COLO829 (cell line): ENCODE measurements around the gene FERMT2.
A peak's percentile ranks its signal among the peaks of the same experiment; 100 is the strongest.

Source experiments
- DNase-seq: peaks from one replicate; pipeline ENCODE4 v3.0.0; 2012; ENCODE audit warnings: low spot score

Gene FERMT2

DNA sequence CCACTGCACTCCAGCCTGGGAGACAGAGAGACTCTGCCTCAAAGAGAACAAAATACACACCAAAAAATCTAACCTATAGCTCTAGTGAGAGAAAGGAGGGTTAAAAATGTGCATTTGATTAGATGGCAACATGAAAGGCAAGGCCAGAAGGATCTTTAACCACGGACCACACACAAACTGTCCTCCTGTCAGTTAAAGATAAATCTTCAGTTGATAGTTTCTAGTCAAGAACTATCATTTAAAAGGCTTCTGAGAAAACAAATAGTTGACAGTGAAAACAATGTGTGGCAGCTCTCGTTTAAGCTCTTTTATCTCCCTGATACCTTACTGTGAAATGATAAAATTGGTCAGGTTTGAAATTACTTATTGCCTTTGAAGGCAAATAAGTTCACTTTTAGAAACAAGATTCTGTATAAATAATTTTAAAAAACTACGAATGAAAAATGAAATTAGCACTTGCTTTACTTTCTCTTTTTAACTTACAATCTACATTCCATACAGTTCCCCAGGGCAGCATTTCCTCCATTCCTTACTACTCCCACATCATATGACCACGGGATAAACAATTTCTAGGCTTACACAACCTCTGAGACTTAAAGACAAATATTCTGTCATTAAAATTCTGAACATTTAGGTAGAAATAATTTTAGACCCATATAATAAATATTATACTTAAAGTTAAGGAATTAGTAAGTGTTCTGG is 88.1 kb downstream of the FERMT2 start:
- DNase-seq: peak; percentile 59

DNA sequence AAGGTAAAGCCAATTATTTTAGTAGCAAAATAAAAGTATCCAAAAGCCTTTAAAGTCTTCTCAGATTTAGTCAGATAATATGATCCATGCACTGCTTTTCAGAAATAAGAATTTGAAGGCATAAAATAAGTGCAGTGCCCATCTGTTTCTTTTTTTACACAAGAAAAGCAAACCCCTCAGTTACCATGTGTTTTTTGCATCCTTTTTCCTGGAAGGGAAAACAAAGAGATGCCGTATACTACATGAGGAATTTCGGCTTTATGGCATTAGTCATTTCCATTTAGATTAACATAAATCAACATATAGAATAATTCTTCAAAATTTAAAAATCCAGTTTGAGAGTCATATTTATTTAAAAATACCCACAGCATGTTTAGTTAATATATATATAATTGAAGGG is 89.4 kb downstream of the FERMT2 start:
- DNase-seq: no peak

DNA sequence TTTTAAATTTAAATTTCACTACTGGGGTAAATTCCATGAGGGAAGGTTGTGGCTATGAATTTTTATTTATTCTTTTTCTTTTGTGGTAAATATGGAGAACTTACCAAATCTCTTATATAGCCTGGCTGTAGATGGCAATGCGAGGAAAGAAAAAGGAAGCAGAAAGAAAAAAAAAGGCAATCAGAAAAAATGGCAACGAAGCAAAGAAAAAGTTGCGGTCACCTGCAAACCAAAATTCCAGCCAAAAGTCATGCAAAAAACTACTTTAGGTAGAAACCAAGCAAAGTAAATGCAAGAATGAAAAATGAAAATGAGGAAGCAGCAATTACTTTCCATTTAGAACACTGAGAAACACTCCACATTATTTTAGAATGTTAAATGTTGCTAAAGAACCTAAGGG is 89.9 kb downstream of the FERMT2 start:
- no peak for DNase-seq

DNA sequence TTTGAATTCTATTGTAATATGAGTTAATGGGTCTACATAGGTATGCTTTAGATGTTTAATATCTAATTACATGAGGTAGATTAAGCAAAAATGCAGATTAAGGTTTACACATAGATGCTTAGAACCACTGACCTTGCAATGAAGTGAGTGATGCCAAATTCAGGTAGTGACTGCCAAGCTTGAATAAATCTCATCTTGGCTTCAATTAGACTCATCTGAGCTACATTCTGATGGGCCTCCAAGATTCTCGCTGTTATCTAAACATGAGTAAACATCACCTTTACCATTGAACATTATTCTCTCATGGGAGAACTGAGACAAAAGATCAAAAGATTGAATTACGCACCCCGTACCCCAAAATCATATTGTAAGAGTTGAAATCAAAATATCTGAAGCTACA is 90.6 kb downstream of the FERMT2 start:
- no peak for DNase-seq

DNA sequence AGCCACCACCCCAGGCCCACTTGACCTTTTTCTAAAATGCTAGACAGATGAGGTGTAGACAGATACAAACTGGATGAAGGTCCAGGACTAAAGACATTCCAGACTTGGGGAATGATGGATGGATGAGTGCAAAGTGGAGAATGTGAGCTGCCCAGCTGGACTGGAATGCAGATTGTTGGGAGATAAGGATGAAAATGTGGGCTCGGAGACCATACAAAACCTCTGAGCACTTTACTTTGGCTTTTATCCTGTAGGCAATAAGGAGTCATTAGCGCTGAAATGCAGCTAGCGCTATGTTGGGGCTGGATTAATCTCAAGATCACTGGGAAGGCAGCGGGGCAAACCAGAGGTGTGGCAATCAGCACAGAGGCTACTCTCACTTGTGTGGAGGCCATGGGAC is 94.7 kb downstream of the FERMT2 start:
- DNase-seq: no peak

DNA sequence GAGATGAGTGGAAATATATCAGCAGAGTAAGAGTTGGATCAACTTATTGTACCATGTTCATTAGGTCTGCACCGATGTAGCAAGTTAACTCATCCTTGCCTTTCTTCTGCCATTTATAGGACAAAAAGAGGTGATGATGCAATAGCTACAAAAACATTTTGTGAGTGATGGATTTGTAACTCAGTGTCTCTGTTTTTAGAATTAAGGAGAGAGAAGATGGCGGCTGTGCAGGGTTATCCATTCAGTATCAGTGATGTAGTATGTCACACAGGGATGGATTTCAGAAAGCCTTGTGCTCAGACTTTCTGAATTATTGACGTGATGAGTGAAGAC is 97.4 kb downstream of the FERMT2 start:
- DNase-seq: no peak

DNA sequence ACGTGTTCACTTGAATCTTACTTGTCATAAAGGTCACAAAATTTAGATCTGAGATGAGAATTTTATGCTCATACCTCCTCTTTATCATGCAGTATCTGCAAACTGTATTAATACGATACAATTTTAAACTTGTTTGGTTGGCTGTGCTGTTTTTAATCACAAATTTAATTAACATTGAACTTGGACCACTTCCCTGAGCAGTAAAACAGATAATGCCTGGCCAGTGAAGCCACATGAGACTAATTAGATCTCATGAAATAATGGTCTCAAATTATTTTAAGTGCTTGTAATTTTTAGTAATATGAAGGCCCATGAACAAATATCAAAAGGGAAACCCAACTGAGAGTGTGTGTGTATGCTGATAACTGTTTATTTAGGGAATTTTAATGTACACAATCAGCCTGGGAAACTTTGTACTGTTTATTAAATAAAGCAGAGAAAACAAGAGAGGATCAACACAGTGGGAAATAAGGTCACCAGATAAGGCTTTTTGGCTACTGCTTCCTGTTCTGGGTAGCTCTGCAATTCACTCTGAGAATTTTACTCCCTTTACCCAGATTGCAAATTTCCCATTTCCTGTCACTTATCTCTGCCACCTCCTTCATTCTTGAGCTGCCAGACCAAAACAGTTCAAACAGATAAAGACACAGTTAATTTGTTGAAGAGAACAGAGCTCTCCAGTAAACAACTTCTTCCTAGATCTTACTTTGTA is 97.9 kb downstream of the FERMT2 start:
- no peak for DNase-seq

DNA sequence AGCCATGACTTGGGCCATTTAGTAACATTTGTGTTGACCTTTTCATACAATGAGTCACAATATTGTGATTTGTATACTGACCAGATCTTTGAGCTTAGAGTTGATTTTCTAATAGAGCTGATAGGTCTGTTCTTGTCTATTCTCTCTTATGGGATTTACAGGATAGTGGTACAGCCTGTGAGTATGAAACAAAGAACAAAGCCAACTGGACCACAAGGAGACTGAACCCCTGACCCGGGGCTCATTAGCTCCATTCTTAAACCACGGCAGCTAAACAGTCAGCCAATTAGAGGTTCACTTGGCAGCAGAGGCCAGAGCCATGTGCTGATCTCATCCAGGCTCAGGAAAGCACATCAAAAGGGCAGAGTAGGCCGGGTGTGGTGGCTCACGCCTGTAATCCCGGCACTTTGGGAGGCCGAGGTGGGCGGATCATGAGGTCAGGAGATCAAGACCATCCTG is 100.4 kb downstream of the FERMT2 start:
- peak; percentile 66 for DNase-seq

DNA sequence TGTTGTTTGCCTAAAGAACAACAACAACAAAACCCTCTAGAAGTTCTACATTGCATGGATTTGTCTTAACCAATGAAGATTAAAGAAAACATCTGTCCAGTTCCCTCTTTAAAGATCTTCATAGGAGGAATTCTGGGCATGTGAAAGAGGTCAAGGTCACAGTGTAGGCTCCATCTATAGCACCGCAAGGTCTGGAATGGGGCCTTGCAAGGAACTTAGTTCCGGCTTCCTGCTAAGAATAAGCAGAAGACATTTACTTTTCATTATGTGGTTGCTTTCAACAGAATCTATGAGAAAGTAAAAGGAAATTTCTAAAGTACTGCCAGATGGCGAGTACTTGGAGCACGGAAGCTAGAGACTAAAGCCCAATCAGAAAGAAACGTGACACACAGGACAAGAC is 102.2 kb downstream of the FERMT2 start:
- no peak for DNase-seq

DNA sequence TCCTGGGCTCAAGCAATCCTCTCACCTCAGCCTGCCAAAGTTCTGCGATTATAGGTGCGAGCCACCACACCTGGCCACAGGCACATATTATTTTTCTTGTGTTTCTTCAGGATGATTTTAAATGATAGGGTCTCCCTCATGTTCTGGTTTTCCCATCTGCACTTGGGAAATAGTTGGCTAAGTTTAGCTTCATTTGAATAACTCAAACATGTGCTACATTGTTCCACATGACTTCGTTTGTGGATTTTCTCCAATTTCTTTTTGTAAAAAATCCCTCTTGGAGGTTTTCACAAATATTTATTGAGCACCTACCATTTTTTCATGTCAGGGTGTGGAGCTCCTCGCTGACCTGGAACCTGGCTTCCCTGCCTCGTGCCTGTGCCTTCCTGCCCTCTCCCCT is 104.3 kb downstream of the FERMT2 start:
- DNase-seq: no peak

DNA sequence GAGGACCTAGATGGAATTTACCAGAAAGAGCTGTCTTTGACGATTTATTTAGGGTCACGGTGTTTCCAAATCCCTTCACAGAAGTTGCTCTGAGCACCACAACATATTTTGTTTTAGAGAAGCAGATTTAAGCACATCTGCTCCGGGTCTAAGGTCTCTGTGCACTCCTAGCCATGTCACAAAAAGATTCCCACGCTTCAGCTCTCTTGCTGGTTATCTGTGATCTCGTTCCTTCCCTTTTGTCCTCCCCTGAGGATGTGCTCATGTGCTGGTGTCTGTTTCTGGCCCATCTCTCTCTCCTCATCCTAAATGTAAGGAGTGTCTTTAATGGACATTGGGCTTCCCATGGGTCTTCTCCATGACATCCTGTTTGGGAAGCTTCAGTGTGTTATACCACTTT is 105.8 kb downstream of the FERMT2 start:
- DNase-seq: no peak

DNA sequence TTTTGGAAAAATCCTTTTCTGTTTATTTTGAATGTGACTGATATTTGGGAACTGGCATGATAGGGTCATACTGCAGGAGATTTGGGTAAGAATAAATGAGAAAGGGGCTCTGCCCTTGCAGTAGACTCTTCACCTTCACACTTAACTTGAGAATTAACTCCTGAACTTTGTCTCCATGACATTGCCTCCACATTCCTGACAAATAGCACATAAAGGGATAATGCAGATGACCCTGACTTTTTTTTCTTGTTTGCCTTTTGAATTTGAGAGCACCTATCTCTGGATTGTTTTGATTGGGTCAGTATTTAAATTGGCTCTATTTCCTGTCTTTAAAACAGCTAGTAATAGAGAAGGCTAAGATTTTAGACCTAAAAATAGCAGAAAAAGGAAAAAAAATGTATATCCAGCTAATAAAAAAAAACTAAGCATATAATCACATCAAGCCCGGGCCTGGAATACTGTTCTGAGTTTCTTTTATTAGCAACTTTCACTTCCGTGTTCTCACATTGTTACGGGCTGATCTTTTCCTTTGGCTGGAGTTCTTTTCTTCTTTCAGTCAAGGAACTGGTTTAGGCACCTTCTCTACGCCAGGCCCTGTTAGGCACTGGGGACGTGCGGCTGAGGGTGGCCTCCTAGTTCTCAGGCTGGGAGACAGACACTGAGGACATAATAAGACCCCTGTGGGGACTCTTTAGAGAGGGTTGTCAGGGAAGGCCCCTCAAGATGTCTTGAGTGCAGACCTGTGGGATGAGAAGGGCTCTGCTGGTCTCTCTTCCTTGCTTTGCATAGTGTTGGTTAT is 106.4 kb downstream of the FERMT2 start:
- DNase-seq: no peak

DNA sequence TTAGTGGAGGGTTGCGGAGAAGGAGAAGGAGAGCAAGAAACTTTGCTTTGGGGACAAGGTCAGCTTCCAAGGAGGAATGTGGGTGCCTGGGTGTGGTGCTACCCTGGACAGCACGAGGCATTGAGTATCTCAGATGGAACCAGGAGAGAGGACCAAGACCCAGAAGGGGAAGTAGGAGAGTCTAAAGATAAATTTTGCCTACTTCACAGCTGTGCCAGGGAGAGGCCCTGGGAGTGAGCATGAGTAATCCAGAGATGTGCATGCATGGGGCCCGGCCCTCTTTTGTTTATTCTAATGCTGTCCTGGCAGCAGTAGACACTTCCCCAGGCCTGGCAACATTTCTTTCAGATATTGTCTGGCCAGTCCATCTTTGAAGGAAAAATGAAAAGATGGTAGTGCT is 110.0 kb downstream of the FERMT2 start:
- no peak for DNase-seq

DNA sequence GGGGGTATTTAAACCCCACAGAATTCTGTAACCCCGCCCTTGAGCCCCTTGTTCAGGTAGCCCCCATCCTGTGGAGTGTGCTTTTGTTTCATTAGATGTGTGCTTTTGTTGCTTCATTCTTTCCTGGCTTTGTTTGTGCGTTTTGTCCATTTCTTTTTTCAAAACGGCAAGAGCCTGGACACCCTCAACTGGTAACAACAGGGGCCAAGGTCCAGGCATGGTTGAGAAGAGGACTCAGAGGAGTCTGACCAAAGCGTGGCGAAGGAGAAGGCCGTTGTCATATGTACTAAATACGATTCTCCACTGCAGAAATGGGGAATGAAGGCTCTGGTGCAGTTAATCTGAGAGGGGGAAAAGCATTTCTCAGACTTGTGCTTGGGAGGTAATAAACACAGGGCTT is 113.4 kb downstream of the FERMT2 start:
- no peak for DNase-seq

DNA sequence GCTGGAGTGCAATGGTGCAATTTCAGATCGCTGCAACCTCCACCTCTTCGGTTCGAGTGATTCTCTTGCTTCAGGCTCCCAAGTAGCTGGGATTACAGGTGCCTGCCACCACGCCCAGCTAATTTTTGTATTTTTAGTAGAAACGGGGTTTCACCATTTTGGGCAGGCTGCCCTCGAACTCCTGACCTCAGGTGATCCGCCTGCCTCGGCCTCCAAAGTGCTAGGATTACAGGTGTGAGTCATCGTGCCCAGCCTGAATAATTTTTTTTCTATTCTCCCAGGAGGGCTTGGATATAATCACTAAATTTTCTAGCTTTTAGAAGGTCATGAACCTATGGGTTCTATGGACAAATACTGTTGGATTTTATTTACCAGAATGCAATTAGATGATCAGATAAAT is 114.8 kb downstream of the FERMT2 start:
- DNase-seq: no peak

DNA sequence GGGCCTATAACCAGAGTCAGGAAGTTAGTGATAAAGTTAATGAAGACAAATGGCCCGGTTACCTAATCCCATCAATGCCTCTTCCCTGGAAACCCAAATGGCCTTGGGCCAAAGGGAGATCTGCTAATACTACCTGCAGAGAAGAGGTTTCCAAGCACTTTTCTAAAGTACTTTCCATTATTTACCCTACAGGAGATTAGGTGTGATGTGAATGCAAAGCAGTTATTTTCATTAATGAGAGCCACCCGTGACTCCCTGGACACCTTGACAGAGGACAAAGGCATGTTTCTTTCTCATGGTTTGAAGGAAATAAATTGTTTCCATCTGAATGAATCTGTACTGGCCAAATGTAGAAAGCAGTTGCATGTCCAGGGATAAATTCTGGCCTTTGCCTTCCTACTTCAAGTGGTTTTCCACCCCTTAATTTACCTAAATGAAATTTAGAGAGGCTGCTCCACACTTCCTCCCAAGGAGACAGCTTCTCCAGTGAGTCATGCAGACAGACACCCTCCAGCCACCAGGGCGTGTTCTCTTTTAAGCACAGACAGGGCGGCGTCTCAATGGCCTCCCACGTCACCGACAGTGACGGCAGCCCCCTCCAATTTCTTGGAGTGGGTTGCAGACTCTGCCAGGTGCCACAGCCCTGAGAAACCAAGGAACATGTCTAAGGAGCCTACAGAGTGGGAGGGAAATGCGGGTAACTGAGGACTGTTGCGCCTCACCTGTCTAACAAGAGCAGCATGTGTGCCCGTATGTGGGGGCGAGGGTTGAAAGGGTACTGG is 115.5 kb downstream of the FERMT2 start:
- DNase-seq: peak; percentile 14

DNA sequence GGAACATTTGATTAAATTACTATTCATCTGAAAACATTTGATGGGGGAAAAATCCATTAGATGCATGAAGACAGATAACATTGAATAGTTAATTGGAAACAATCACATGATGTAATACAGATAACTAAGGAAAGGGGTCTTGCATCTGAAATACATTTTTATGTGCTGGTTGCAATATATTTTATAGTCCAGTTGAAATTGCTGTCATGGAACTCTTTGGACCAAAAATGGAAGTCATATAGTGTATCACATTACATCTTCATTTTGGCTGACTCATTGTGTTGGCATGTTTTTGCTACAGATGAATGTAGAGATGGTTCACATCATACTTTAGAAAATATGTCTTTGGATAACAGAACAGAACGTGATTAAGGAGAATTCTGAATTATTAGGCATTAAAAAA is 116.4 kb downstream of the FERMT2 start:
- peak; percentile 21 for DNase-seq

DNA sequence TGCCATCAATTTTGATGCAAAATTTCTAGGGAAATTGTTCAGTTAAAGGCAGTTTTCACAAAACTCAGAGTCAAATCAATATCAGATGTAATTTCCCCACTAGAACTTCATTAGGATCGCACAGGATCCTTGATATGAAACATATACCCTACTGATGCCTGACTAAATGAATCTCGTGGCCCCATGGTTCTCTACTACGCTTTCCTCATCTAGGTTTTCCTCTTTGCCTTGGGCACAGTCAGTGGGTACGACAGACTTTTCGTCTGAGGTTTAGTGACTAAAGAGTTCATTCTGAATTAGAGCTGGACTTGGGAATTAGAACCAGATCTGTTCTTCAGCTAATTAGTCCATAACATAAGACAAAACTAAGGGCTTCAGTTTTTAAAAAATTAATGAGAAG is 117.0 kb downstream of the FERMT2 start:
- DNase-seq: no peak

DNA sequence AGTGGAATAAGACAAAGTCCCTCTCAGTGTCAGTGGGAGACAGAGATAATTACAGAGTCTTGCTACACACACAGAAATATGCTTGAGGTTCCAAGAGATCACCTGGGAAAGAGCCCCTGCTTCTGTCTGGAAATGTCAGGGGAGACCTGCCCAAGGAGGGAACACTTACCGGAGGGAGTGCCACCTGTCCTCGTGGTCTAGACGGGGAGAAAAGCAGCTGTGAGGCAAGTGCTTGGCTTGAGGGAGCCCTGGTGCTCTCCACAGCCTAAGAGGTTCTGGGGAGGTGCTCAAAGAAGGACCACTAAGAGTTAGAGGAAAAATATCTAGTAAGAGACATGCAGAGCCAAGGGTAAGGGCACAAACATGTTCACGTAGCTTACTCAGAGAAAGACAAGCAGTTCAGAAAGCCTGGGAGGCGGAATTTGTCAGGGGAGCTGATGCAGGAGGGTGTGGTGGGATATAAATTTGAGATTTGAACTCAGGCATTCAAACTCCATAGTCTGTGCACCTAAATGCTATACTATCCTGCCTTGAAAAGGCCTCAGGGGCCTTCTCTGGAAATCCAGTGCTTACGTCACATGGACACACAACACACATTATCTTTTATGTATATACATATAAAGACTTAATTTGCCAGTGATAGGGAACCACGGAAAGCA is 121.2 kb downstream of the FERMT2 start:
- no peak for DNase-seq

DNA sequence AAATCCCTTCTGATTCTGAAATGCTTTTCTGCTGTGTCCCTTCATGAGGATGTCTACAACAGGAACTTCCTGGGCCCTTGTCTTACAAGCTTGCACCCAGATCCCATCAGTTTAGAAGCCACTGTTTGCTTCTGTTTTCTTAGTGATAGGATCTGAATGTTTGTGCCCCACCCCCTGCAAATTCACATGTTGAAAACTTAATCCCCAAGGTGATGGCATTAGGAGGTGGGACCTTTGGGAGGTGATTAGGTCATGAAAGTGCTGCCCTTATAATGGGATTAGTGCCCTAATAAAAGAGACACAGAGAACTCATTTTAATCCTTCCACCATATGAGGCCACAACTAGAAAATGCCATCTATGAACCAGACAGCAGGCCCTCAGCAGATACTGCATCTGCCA is 123.4 kb downstream of the FERMT2 start:
- DNase-seq: no peak

DNA sequence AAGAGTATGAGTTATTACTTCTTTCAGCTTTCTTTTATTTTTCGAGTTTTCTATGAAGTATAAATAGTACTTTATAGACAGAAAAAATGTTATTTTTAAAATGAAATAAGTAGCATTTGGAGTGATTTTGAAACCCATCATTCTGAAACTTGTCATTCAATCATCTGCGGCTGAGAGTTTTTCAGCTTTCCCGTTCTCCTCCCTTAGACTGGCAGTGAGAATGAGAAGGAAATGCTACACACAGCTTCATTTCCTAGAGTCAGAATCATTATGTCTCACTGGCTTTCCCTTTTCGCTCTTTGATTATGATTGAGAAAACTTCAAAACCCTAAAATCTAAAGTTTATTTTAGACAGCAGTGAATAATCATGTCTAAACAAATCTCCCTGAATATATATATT is 125.8 kb downstream of the FERMT2 start:
- no peak for DNase-seq

DNA sequence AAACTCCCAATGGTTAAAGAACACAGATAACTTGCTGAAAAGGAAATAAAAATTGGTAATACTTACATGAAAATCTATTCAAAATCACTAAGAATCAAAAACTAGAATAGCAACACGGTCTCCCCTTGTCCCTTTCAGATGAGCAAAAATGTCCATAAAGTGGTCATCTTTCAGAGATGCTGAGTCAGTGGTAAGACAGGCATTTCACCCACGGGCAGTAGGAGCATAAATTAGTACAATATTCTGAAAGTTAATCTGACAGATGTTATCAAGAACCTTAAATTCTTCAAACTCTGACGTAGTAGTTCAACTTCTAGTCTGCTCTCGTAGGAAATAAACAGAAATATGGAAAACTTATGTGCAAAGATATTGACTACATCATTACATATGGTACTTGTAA is 126.4 kb downstream of the FERMT2 start:
- DNase-seq: no peak
